ENCODE data around the gene SRRM2. TPM values are rescaled to one million over a fixed set of nuclear protein-coding genes. Genes with fewer than 3 reads are reported as not detected.

Gene SRRM2
- polyA plus RNA-seq, 1 donor, result 820 TPM

GRCh38 chr16:2756288-2757015 lies 4.0 kb downstream of the SRRM2 start:
- DNase-seq, result no peak

- DNase-seq, result no peak
These were observed 4.9 kb downstream of the SRRM2 start for GRCh38 chr16:2757344-2757743.

GRCh38 chr16:2761472-2761871 lies 9.0 kb downstream of the SRRM2 start:
- no peak for DNase-seq

GRCh38 chr16:2761886-2762583 lies 9.6 kb downstream of the SRRM2 start:
- no peak for DNase-seq

GRCh38 chr16:2762711-2763110 lies 10.3 kb downstream of the SRRM2 start:
- DNase-seq, result no peak

- DNase-seq, result no peak
These were observed 10.7 kb downstream of the SRRM2 start for GRCh38 chr16:2763173-2763572.

- no peak for DNase-seq
These were observed 12.3 kb downstream of the SRRM2 start for GRCh38 chr16:2764718-2765117.

- DNase-seq, result no peak
These were observed 13.3 kb downstream of the SRRM2 start for GRCh38 chr16:2765462-2766404.

GRCh38 chr16:2766430-2767139 lies 14.1 kb downstream of the SRRM2 start:
- DNase-seq, result no peak

GRCh38 chr16:2767140-2767731 lies 14.8 kb downstream of the SRRM2 start:
- DNase-seq, result no peak

GRCh38 chr16:2767891-2768290 lies 15.5 kb downstream of the SRRM2 start:
- DNase-seq, result no peak

- no peak for DNase-seq
These were observed 16.1 kb downstream of the SRRM2 start for GRCh38 chr16:2768403-2769089.

GRCh38 chr16:2769100-2769529 lies 16.7 kb downstream of the SRRM2 start:
- no peak for DNase-seq

- DNase-seq, result no peak
These were observed 17.2 kb downstream of the SRRM2 start for GRCh38 chr16:2769675-2770056.

- no peak for DNase-seq
These were observed 17.9 kb downstream of the SRRM2 start for GRCh38 chr16:2770057-2770951.

GRCh38 chr16:2771496-2772402 lies 19.3 kb downstream of the SRRM2 start:
- no peak for DNase-seq

- no peak for DNase-seq
These were observed 20.9 kb downstream of the SRRM2 start for GRCh38 chr16:2773188-2773968.

All from left kidney (tissue), 2 donors.